SK-MEL-5 (cell line): ENCODE measurements around the gene ALX3. TPM values are rescaled to one million over a fixed set of nuclear protein-coding genes. Genes with fewer than 3 reads are reported as not detected.

Experiments
- DNase-seq: peaks from one replicate; pipeline ENCODE4 v3.0.0-alpha.2; 2016; ENCODE audit warnings: low read depth, low spot score
- in situ Hi-C: cut with HindIII; loops from 2 replicates; pipeline ENCODE4 v1.10.0; 2016; ENCODE audit warnings: low sequenced_read_pairs, high pct_unique_total_duplicates, low pct_unique_long_range_greater_than_20kb
- total RNA-seq: library from RNA; depleted of rRNA; stranded (reverse); fragments of >200 nt; shearing (Covaris generic); gene quantifications from 2 replicates; pipeline ENCODE4 v1.2.3, GENCODE V29; 2014

Gene ALX3
- total RNA-seq, 1 experiment from 2014 or later: not detected

GRCh38 chr1:110070282-110070669, 196 bp downstream of the ALX3 start:
- in situ Hi-C loops: no loop called here
- no peak for DNase-seq

DNA sequence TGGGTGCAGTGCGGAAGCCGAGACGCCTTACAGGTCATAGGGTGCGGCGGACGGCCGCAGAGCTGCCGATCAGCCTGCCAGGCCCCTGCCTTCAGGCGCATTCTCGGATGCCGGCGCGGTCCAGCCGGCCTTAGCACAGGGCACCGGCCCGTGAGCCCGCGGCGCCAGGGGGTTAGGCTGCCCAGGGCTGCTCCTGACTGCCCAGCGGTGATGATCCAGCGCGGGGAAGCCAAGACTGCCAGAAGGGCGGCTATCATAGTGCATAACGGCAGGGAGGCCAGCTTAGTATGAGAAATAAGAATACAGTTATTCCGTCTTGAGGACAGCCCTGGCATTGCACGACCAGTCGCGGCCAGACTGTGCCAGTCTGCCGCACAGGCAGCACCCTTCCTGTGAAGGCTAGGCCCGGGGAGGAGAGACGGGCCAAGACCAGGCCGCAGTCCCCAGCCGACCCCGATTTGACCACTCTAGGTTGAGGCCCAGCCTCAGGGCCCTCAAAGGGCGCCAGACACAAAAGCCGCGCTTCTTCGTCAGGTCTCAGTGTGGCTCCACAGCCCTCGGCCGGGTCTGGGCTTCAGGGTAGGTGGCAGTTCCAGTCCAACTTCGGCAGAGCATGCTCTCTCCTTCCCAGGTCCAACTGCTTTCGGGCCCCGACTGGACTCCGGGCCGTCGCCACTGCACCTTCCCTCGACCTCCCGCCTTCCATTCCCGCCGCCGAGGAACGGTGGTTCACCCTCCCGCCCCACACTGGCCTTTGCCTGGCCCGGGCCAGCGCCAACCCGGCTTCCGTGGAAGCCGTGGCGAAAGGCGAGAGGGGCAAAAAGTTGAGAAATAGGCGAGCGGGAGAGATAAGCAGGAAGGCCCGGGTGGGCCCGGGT, 829 bp downstream of the ALX3 start:
- DNase-seq: no peak
- in situ Hi-C loops: no loop called here

DNA sequence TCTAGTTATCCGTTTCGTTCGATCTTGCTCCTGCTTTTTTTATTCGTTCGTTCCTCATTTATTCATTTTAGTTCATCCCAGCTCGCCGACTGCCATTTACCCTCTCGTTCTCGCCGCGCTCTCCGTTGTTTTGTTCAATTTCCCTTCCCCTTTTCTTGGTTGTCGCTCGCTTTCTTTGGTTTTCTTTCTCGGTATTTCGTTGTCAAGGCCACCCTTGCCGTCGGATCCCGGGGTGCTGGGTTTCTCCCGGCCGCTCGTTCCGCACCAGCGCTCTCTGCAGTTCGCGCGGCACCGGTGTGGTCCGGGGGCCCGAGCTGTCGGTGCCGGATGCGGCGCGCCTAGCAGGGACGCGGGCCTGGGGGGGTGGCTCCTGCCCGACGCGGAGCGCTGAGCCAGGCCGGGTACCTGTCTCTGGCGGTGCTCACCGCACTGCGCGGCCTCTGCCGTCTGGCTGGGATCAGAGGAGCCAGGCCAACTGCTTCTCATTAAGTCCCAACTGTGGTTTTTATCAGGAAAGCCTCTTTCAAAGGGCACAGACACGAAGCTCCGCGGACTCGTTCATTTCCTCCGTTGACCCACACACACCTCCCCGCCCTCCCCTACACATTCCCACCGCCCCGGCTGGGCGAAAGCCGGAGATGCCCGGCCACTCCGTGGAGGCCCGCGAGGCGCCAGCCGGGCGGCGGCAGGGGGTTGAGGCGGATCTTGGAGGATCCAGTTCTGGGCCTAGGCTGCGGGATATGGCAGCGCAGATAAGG, 1.6 kb downstream of the ALX3 start:
- in situ Hi-C loops: no loop called here
- DNase-seq: no peak

GRCh38 chr1:110067893-110068645, 2.4 kb downstream of the ALX3 start:
- DNase-seq: no peak
- in situ Hi-C loops: no loop called here

- DNase-seq: no peak
- in situ Hi-C loops: no loop called here
Measured at GRCh38 chr1:110067479-110067892, 3.0 kb downstream of the ALX3 start.

DNA sequence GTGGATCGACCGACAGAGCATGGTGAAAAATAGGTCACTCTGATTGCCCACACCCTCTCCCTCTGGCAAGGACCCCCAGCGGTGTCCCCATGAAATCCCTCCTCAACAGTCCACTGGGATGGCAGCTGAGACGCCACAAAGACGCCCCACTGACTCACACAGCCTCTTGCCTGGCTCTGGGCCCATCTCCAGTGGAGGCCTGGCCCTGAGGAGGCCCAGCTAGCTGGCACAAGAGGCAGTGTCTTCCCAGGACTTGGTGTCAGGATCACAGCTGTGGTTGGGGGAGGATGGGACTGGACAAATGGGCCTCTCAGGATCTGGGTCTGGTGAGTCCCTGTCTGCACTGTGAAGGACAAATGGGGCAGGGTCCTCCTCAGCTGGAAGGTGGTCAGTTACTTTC, 4.6 kb downstream of the ALX3 start:
- in situ Hi-C loops: no loop called here
- no peak for DNase-seq

DNA sequence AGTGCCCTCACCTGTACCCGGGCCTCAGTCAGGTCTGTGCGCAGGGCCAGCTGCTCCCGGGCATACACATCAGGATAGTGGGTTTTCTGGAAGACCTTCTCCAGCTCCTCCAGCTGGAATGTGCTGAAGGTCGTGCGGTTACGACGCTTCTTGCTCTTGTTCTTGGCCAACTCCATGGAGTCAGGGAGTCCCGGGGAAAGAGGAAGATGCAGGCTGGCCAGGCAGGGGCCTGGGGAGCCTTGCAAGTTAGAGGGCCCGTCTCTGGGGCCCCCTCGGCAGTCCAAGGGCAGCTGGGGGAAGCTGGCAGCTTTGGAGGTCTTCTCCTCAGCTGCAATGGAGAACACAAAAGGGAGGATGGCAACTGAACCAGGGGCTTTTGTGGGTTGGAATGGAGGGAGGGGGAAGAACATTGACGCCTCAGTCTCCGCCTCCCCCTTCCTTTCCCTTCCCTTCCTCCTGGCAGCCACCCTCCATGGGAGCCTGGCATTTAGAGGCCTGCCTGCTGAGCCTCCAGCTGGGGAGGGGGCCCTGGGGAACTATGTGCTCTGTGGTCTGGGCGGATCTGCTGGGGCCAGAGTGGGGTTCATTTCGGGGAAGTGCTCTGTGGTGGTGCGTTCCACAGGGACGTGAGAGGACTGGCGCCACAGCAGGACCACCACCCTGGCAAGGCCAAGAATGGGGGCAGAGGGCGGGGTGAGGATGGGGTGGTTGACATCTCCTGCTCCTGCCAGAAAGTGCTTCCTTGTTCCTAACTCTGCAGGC, 5.7 kb downstream of the ALX3 start:
- in situ Hi-C loops: no loop called here
- no peak for DNase-seq

DNA sequence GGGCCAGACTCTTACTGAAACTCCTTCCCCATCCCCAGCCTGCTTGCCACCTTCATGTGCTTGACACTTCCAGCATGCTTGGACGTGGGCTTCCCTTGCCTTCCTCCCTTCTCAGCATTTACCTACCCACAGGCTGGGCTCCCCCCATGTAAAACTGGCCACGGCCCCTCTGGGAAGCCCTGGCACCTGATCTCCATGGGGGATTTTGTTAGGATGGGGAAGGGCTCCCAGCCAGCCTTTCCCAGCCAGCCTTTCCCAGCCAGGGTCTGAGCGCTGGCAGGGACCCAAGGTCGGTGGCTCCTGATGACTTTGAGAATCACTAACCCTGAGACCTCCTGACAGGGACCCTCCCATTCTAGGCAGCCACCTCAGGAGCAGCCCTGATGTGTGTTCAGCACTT, 6.7 kb downstream of the ALX3 start:
- no peak for DNase-seq
- in situ Hi-C loops: no loop called here

GRCh38 chr1:110062612-110063011, 7.9 kb downstream of the ALX3 start:
- DNase-seq: no peak
- in situ Hi-C loops: no loop called here

DNA sequence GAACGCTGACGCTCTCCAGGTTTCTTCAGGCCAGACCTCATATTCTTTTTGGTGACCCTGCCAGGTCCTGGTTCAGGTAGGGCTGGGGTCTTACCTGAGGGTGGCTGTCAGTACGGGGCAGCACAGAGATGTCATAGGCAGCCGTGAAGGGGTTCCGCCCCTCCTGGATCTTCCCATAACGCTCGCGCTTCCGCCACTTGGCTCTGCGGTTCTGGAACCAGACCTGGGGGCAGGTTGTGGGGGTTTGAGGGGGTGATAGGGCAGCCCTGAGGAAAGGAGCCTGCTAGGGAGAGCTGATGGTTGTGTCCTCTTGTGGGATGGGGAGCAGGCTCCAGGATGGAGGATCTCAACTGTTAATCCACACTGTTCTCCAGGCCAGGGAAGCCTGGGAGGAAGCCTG, 9.1 kb downstream of the ALX3 start:
- in situ Hi-C loops: no loop called here
- DNase-seq: no peak

DNA sequence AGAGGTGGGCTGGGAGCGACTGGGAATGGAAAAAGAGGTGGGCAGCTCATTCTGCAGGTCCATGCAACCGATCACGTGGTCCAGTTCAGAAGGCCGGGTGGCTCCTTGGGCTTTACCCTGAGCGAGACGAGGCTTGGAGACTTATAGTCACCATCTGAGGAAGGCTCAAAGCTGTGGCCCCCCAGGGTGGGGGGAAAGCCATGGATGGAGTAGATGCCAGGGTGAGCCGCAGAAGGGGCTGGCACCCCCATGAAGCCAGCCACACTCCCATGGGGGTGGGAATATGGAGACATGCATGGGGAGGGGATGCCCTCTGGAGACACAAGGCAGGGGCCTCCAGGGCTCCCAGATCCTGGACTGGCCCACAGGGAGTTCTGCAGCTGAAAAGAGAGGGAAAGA, 9.8 kb downstream of the ALX3 start:
- in situ Hi-C loops: no loop called here
- DNase-seq: no peak

GRCh38 chr1:110060034-110060661, 10.3 kb downstream of the ALX3 start:
- peak; percentile 79 for DNase-seq
- in situ Hi-C loops: no loop called here

- DNase-seq: no peak
- in situ Hi-C loops: no loop called here
Measured at GRCh38 chr1:110059133-110059863, 11.2 kb downstream of the ALX3 start.

GRCh38 chr1:110058591-110058990, 11.9 kb downstream of the ALX3 start:
- in situ Hi-C loops: no loop called here
- no peak for DNase-seq

- no peak for DNase-seq
- in situ Hi-C loops: no loop called here
Measured at GRCh38 chr1:110057963-110058518, 12.4 kb downstream of the ALX3 start.

DNA sequence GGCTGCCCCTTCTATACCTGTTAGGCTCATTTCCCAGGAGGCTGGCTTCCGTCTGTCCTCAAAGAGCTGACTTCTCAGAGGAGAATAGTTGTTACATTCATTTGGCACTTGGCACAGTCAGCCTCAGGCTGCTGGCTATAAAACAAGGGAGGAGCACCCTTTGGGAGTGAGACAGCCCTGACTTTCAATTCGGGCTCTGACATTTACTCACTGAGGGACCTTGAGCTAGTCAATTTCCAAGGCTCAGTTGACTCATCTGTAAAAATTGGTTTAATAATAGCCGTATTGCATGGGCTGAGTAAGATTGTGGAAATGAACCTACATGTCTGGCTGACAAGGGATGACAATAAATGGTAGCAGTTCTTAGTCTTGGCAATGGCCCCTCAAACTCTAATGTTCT, 13.7 kb downstream of the ALX3 start:
- DNase-seq: peak; percentile 28
- in situ Hi-C loops: no loop called here
